ENCODE measurements around the gene GPX3.
A peak's percentile ranks its signal among the peaks of the same experiment; 100 is the strongest.

The GPX3 gene

DNA sequence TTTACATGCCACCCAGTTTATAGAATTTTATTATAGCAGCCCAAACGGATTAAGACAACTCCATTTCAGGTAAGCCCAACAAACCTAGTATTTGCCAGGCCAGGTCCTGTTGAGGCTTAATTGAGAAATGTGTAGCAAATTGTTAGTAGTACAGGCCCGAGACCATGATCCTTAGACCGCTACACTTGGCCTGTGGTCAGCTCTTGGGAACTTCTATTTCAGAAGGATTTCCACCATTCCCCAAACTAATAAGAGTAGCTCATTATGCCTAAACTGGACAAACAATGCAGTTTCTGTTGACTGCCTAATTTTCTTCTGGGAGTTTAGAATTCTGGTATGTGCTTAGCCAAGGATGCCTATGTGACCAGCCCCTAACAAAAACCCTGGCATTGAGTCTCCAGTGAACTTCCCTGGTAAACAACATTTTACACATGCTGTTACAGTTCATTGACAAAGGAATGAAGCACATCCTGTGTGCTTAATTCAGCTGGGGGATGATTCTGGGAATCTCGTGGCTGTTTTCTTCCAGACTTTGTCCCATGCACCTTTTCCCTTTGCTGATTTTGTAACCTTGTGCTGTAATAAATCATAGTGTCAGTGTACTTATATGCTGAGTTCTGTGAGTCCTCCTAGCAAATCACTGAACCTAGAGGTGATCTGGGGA is 5.6 kb upstream of the GPX3 start:
- no peak for DNase-seq

DNA sequence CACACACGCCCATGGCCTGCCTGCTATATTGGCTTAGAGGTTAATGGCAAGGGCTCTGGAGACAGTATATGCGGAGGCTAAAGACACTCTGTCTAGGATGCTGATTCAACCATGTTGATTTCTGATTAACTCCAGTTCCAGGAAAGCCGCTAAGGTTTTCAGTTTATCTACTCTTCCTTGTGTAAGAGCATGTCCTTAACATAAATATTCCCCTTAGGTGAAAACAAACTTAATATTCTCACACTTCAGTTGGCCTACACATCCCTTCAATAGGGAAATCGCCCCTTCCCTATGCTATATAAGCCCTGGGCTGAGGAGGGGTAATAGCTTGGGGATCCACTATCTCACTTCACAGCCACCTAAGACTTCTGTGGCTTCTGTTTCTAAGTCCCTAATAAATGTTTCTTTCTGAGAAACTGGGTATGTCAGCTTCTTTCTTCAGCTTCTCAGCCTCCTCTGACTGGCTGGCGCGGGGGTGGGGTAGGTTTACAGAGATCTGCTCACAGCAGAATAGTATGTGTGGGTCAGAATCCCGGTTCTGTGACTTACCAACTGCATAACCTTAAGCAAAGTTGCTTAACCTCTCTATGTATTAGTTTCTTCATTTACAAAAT is 4.3 kb upstream of the GPX3 start:
- no peak for DNase-seq

DNA sequence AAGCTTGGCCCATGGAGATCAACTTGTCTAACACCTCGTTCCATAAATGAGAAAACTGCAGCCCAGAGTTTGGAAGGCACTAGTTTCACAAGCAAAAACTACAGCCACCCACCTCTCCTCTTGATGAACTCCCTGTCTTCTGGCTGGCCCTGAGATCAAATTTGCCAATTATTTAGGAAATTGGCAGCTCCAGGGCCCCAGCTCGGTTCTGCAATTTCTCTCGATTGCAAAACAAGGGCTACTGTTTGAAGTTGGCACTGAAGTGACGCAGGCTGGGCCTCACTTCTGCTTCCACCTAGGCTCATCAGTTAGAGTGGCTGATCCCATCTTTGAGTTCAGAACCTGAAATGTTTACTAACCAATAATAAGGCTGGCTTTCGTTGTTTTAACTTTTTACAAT is 3.7 kb upstream of the GPX3 start:
- DNase-seq: no peak

DNA sequence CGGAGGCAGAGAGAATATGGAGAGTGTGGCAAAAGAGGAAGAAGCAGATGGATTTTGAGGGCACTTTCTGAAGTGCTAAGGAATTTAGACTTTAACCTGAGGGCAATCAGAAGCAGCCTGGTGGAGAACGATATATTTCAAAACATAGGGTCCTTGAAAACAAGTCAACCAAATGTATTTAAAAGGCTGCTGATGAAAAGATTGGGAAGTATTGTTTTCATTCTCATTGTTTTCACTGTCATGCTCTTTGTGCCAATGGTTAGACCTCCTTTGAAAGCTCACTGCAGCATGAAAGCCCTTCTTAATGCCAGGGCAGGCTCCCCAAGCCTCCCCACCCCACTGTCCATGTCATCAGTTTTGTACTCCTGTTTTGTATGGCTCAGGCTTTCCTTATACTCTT is 2.5 kb upstream of the GPX3 start:
- DNase-seq: no peak

DNA sequence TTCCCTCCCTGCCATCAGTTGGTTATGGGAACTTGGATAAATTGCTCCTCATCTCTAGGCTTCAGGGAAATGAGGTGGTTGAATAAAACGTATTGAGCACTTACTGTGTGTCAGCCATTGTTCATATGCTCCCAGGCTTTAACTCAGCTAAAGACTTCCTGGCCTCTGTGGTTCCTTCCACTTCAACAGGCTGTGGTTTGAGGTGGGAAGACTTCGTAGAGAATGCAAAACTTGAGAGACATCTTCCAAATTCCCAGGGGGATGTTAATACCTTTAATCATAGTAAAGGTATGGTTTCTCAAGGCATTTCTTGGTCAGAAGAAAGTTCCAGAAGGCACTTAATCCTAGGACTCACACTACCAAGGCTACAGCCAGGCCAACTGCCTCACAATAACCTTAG is 1.5 kb upstream of the GPX3 start:
- DNase-seq: no peak

GRCh38 chr5:151019331-151019730 is 1.1 kb upstream of the GPX3 start:
- peak; percentile 46 for DNase-seq

DNA sequence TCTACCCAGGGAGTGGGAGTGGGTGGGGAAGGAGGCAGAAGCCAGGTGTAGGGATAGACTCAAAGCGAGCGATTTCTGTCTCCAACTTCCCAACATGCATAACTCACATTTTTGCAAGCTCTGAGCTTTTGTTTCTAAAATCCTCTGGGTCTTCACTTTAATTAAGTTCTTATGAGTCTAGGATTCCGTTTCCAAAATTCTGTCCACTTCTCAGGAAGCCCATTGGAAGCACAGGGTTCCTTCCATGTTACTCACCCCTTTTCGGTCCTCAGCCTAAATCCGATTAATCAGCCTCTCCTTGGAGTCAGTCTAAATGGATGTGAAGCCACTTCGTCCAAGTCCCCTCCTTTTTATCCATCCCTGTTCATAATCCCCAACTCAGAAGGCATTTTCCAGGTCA is 1.4 kb downstream of the GPX3 start:
- DNase-seq: no peak

DNA sequence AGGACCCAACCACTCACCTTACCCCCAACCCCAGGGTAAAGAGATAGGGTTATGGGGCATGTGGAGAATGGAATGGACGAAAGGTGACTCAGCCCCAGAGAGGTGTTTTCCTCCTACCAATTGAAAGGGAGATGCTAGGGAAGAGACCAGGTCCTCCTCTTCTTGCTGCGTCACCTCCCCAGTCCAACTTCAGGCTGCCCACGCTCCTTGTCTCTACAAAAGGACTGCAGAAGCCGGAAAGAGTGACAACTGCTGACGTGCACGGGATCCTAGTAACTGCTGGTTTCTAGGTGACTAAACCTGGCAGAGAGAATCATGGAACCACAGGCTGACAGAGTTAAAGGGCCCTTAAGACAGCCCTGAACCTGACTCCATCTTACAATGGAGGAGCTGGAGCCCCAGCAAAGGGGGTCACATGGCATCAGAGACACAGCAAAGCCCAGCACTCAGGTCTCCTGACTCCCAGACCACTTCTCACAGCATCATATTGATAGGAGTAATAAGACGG is 2.2 kb downstream of the GPX3 start:
- DNase-seq: no peak

GRCh38 chr5:151023047-151023615 is 2.7 kb downstream of the GPX3 start:
- DNase-seq: no peak

DNA sequence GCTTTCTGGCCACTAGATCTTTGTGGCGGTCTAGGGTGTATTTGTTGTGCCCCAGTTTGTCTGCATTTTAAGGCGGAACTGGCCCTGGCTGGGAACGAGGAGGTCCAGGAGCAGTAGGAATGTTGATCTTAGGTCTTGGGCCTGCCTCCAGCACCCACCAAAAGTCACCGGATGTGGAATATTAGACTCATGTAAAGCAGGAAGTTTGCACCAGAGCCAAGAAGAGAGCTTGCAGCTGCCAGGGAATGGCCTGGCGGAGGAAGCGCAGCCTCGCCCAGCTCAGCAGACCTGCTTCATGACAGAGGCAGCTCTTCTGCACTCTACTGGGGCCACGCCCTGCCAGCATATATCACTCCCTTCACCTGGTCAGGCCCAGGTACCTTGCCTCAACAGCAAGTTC is 3.3 kb downstream of the GPX3 start:
- DNase-seq: no peak

GRCh38 chr5:151024440-151025249 is 4.3 kb downstream of the GPX3 start:
- DNase-seq: no peak

GRCh38 chr5:151025250-151025606 is 4.8 kb downstream of the GPX3 start:
- DNase-seq: no peak

DNA sequence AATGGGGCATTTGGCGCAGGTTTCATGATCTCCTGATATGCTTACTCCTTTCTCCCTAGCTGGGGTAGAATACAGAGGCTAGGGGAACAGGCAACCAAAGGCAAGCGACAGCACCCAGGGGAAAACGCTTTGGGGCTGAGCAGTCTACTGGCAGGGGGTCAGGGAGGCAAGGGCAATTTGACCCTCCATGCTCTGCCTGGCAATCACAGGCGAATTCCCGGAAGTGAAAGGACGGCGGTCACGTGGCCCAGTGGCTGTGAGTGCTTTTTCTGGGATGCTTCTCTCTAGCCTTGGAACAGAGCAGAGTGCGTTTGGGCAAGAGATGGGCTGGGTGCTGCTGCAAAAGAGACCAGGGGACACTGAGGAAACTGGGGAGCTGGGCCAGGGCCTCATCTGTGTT is 5.7 kb downstream of the GPX3 start:
- DNase-seq: no peak

- no peak for DNase-seq
Measured at GRCh38 chr5:151026679-151027078, 6.3 kb downstream of the GPX3 start.

- DNase-seq: no peak
Measured at GRCh38 chr5:151027961-151028479, 7.6 kb downstream of the GPX3 start.

DNA sequence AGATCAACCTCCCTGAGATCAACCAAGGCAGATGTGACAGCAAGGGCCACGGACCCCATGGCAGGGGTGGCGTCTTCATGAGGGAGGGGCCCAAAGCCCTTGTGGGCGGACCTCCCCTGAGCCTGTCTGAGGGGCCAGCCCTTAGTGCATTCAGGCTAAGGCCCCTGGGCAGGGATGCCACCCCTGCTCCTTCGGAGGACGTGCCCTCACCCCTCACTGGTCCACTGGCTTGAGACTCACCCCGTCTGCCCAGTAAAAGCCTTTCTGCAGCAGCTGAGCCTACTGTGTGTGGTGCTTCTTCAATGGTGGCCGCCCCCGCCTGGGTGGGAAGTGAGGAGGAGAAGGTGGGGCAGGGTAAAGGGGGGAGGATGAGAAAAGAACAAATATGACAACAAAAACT is 8.3 kb downstream of the GPX3 start:
- no peak for DNase-seq

DNA sequence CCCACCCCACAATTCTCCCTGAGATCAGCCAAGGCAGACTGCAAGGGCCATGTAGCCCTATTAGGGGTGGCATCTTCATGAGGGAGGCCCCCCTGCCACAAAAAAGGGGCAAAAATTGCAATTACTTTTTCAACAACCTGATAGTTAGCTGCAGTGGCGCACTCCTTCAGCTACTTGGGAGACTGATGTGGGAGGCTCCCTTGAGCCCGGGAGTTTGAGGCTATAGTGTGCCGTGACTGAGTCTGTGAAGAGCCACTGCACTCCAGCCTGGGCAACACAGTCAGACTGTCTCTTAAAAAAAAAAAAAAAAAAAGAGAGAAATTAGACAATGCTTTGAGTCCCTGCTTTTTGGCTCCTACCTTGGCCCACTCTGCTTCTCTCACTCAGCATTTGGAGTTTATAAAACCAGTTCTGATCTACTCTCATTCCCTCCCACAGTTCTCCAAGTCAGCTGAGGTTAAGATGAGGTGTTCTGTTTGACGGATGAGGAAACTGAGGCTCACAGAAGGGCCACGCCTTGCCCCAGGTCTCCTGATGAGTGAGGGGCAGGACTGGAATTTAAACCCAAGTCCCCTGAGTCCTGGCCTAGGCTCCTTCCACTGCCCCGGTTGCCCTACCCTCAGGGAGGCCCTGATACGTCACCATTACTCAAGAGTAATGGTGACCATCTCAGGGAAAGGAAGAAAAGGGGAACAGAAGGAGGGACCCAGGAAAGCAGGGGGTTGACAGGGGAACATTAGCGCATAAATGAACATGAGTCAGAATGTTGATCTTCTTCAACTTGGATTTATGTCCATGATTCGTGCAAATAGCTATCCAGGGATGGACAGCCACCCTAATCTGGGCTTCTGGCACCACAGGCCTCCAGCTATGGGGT is 9.0 kb downstream of the GPX3 start:
- DNase-seq: no peak

GRCh38 chr5:151030056-151030336 is 9.6 kb downstream of the GPX3 start:
- no peak for DNase-seq

GRCh38 chr5:151030379-151030778 is 10.0 kb downstream of the GPX3 start:
- DNase-seq: no peak

DNA sequence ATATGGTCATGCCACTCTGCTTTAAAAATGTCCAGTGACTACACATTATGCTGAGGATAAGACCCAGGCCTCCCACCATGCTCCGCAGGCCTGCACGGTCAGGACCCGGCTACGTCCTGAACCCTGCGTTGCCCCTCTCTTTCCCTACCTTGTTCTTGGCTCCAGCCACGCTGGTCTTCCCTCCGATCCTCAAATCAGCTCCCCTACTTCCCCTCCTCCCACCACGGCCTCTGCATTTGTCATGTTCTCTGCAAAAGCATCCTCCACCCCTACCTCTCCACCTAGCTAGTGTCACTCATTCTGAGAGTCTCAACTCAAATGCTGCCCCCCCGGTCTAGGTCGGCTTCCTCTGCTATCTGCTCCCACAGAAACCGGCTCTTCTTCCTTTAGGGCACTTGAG is 11.2 kb downstream of the GPX3 start:
- no peak for DNase-seq

DNA sequence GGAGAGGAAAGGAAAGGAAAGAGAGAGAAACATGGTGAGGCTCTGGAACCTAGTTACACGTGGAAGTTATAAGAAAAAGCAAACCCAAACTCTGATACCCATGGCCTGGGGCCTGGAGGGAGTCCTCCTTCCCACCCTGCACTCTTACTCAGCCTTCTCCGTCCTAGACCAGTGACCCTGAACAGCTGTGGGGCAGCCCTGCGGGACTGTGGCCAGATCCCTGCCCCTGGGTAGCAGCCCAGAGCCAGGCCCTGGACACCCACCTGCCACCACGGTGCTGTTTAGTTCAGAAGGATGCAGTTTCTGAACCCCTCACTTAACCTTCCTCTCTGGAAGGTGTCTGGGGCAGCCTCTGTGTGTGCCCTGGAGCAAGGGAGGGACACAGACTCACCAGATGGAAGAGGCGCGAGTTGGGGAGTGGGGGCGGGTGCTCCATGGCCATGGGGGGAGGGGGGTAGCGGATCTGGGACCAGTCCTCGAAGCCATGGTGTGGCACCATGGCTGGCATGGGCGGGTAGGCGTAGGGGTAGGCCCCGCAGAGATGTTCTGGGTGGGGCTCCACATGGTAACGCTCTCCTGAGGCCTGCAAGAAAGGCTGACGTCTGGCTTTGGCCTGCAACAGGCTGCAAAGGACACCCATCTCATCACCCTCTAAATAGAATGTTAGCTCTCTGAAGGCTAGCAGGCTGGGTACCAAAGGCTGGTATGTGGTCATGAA is 13.0 kb downstream of the GPX3 start:
- no peak for DNase-seq
